CD4-positive, alpha-beta T cell treated with Interleukin-15 for 1 hour (primary cell): ENCODE data around the gene CSMD2.

Experiments used
- DNase-seq: peaks from one replicate; pipeline ENCODE4 v3.0.0-alpha.2; 2020

Gene CSMD2

GRCh38 chr1:33842348-33842747 lies 322.7 kb downstream of the CSMD2 start:
- no peak for DNase-seq

- no peak for DNase-seq
Observed at GRCh38 chr1:33841494-33841893, 323.5 kb downstream of the CSMD2 start.

GRCh38 chr1:33837635-33838034 lies 327.4 kb downstream of the CSMD2 start:
- no peak for DNase-seq

- no peak for DNase-seq
Observed at GRCh38 chr1:33836911-33837310, 328.1 kb downstream of the CSMD2 start.

- no peak for DNase-seq
Observed at GRCh38 chr1:33828654-33829053, 336.4 kb downstream of the CSMD2 start.

- no peak for DNase-seq
Observed at GRCh38 chr1:33828059-33828458, 337.0 kb downstream of the CSMD2 start.

- no peak for DNase-seq
Observed at GRCh38 chr1:33826711-33827110, 338.3 kb downstream of the CSMD2 start.

- no peak for DNase-seq
Observed at GRCh38 chr1:33826311-33826710, 338.7 kb downstream of the CSMD2 start.

GRCh38 chr1:33825506-33825905 lies 339.5 kb downstream of the CSMD2 start:
- no peak for DNase-seq

- DNase-seq = no peak
Observed at GRCh38 chr1:33824971-33825370, 340.1 kb downstream of the CSMD2 start.

GRCh38 chr1:33824321-33824720 lies 340.7 kb downstream of the CSMD2 start:
- no peak for DNase-seq

- DNase-seq = no peak
Observed at GRCh38 chr1:33823830-33824229, 341.2 kb downstream of the CSMD2 start.

GRCh38 chr1:33823401-33823800 lies 341.6 kb downstream of the CSMD2 start:
- no peak for DNase-seq

GRCh38 chr1:33822396-33822795 lies 342.6 kb downstream of the CSMD2 start:
- DNase-seq = no peak

- no peak for DNase-seq
Observed at GRCh38 chr1:33821291-33821690, 343.7 kb downstream of the CSMD2 start.

GRCh38 chr1:33820804-33821203 lies 344.2 kb downstream of the CSMD2 start:
- DNase-seq = no peak

GRCh38 chr1:33819913-33820311 lies 345.1 kb downstream of the CSMD2 start:
- no peak for DNase-seq

- DNase-seq = no peak
Observed at GRCh38 chr1:33819290-33819912, 345.6 kb downstream of the CSMD2 start.

GRCh38 chr1:33818071-33818470 lies 347.0 kb downstream of the CSMD2 start:
- DNase-seq = no peak

- DNase-seq = no peak
Observed at GRCh38 chr1:33815061-33815460, 350.0 kb downstream of the CSMD2 start.

GRCh38 chr1:33814166-33814565 lies 350.9 kb downstream of the CSMD2 start:
- no peak for DNase-seq

- no peak for DNase-seq
Observed at GRCh38 chr1:33810571-33810970, 354.5 kb downstream of the CSMD2 start.

GRCh38 chr1:33805988-33806387 lies 359.0 kb downstream of the CSMD2 start:
- DNase-seq = no peak

GRCh38 chr1:33802268-33802667 lies 362.8 kb downstream of the CSMD2 start:
- DNase-seq = no peak

- no peak for DNase-seq
Observed at GRCh38 chr1:33797849-33798248, 367.2 kb downstream of the CSMD2 start.

- no peak for DNase-seq
Observed at GRCh38 chr1:33792651-33793050, 372.4 kb downstream of the CSMD2 start.
